Neural cell (in vitro differentiated cells): ENCODE data around the gene TMEM63B. TPM values are rescaled to one million over a fixed set of nuclear protein-coding genes. Genes with fewer than 3 reads are reported as not detected.

Experiments
- H2AFZ ChIP-seq: fragments of 200-600, 300-800 bp; sonication (generic), shearing (Covaris generic); 2 replicates; pipeline ENCODE4 v1.6.0; 2014; ENCODE audit warnings: low read depth, mild to moderate bottlenecking, antibody characterized with exemption, low read length, moderate library complexity
- H3F3A ChIP-seq: fragments of 200-600 bp; shearing (Covaris generic); 2 replicates; pipeline ENCODE4 v1.6.1; 2016; ENCODE audit warnings: mild to moderate bottlenecking, moderate library complexity, mixed read lengths, antibody characterized with exemption, low read length; ENCODE audit not compliant: insufficient read depth, poor library complexity, severe bottlenecking
- H3K27ac ChIP-seq: fragments of 200-600, 300-800 bp; sonication (generic), shearing (Covaris generic); 2 replicates; pipeline ENCODE4 v1.5.1; 2014; ENCODE audit warnings: mild to moderate bottlenecking, low read length, moderate library complexity
- H3K27me3 ChIP-seq: fragments of 300-800, 200-600 bp; sonication (generic), shearing (Covaris generic); 2 replicates; pipeline ENCODE4 v1.6.0; 2014; ENCODE audit warnings: mild to moderate bottlenecking, low read depth, low read length, moderate library complexity; ENCODE audit not compliant: insufficient read depth
- H3K36me3 ChIP-seq: fragments of 300-800, 200-600 bp; sonication (generic), shearing (Covaris generic); 2 replicates; pipeline ENCODE4 v1.5.1; 2014; ENCODE audit warnings: mild to moderate bottlenecking, antibody characterized with exemption, low read length, moderate library complexity; ENCODE audit not compliant: insufficient read depth
- H3K4me2 ChIP-seq: fragments of 300-800, 200-600 bp; sonication (generic), shearing (Covaris generic); 2 replicates; pipeline ENCODE4 v1.6.0; 2014; ENCODE audit warnings: mild to moderate bottlenecking, low read length
- H3K4me3 ChIP-seq: fragments of 300-800, 200-600 bp; sonication (generic), shearing (Covaris generic); 2 replicates; pipeline ENCODE4 v1.5.1; 2014; ENCODE audit warnings: mild to moderate bottlenecking, low read length, moderate library complexity
- H3K79me2 ChIP-seq: fragments of 200-600 bp; shearing (Covaris generic); replicated peaks from 2 replicates; pipeline ENCODE4 v1.6.0; 2014; ENCODE audit warnings: mild to moderate bottlenecking, low read length, moderate library complexity; ENCODE audit not compliant: insufficient read depth
- H3K9ac ChIP-seq: fragments of 300-800, 200-600 bp; sonication (generic), shearing (Covaris generic); 2 replicates; pipeline ENCODE4 v1.6.1; 2016; ENCODE audit warnings: mild to moderate bottlenecking, low read length, mixed read lengths
- H3K9me2 ChIP-seq: fragments of 200-600 bp; shearing (Covaris generic); 2 replicates; pipeline ENCODE4 v1.6.1; 2016; ENCODE audit warnings: mild to moderate bottlenecking, low read length, mixed read lengths; ENCODE audit not compliant: insufficient read depth
- H3K9me3 ChIP-seq: fragments of 200-600, 300-800 bp; sonication (generic), shearing (Covaris generic); 2 replicates; pipeline ENCODE4 v1.6.1; 2016; ENCODE audit warnings: mild to moderate bottlenecking, mixed run types, low read length, moderate library complexity, mixed read lengths
- H4K20me1 ChIP-seq: fragments of 200-600 bp; shearing (Covaris generic); 2 replicates; pipeline ENCODE4 v1.6.1; 2016; ENCODE audit warnings: mild to moderate bottlenecking, mixed run types; ENCODE audit not compliant: insufficient read depth
- CTCF ChIP-seq: fragments of 450-650 bp; IDR thresholded peaks from 2 replicates; pipeline ENCODE4 v1.5.1; 2014; ENCODE audit warnings: antibody characterized with exemption, mild to moderate bottlenecking, moderate library complexity; ENCODE audit not compliant: poor library complexity, severe bottlenecking
- EP300 ChIP-seq: fragments of 450-650 bp; conservative IDR thresholded peaks from 2 replicates; pipeline ENCODE4 v1.6.1; 2014; ENCODE audit warnings: antibody characterized with exemption, mild to moderate bottlenecking, moderate library complexity; ENCODE audit not compliant: poor library complexity, severe bottlenecking
- EZH2 ChIP-seq: fragments of 200-600, 300-800 bp; shearing (Covaris generic), sonication (generic); IDR thresholded peaks from 2 replicates; pipeline ENCODE4 v1.6.1; 2014; ENCODE audit warnings: antibody characterized with exemption, low read length, borderline replicate concordance, mild to moderate bottlenecking; ENCODE audit not compliant: insufficient read depth, poor library complexity, severe bottlenecking
- MXI1 ChIP-seq: fragments of 450-650 bp; conservative IDR thresholded peaks from 2 replicates; pipeline ENCODE4 v1.6.1; 2014; ENCODE audit warnings: antibody characterized with exemption, mild to moderate bottlenecking; ENCODE audit not compliant: poor library complexity, severe bottlenecking
- POLR2AphosphoS5 ChIP-seq: IDR thresholded peaks from 2 replicates; pipeline ENCODE4 v1.6.1; 2012
- RAD21 ChIP-seq: fragments of 450-650 bp; conservative IDR thresholded peaks from 2 replicates; pipeline ENCODE4 v1.6.1; 2014; ENCODE audit warnings: antibody characterized with exemption, mild to moderate bottlenecking, moderate library complexity
- REST ChIP-seq: IDR thresholded peaks from 2 replicates; pipeline ENCODE4 v1.6.1; 2012; ENCODE audit warnings: borderline replicate concordance
- SMC3 ChIP-seq: fragments of 450-650 bp; conservative IDR thresholded peaks from 2 replicates; pipeline ENCODE4 v1.6.1; 2014; ENCODE audit warnings: antibody characterized with exemption, mild to moderate bottlenecking, moderate library complexity; ENCODE audit not compliant: poor library complexity
- TAF1 ChIP-seq: IDR thresholded peaks from 2 replicates; pipeline ENCODE4 v1.6.1; 2012; ENCODE audit warnings: low read depth
- polyA plus RNA-seq: library from polyadenylated mRNA; depleted of rRNA; stranded (reverse); fragments of >200 nt; gene quantifications from 2 replicates; pipeline ENCODE4 v1.2.3, GENCODE V29; 2014

The TMEM63B gene
- polyA plus RNA-seq, 1 donor from 2014 or later: 49.9 TPM

DNA sequence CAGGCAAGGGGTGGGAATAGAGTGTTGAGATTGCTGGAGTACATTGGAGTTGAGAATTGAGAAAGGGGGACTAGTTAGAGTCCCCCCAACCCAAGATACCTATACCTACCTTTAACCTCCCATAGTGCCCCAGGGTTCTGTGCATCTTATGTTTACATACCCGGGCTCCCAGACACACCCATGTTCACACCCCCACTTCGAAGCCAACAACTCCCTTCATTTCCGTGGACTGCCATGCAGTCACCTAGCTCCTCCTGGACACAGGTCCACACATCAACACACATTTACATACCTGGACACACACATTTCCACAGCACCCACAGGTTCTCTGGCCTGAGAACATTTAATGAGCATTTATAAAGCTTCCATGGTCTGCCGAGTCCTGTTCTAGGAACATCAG is 5.1 kb downstream of the TMEM63B start (continued):
- no peak for TF ChIP-seq POLR2AphosphoS5

DNA sequence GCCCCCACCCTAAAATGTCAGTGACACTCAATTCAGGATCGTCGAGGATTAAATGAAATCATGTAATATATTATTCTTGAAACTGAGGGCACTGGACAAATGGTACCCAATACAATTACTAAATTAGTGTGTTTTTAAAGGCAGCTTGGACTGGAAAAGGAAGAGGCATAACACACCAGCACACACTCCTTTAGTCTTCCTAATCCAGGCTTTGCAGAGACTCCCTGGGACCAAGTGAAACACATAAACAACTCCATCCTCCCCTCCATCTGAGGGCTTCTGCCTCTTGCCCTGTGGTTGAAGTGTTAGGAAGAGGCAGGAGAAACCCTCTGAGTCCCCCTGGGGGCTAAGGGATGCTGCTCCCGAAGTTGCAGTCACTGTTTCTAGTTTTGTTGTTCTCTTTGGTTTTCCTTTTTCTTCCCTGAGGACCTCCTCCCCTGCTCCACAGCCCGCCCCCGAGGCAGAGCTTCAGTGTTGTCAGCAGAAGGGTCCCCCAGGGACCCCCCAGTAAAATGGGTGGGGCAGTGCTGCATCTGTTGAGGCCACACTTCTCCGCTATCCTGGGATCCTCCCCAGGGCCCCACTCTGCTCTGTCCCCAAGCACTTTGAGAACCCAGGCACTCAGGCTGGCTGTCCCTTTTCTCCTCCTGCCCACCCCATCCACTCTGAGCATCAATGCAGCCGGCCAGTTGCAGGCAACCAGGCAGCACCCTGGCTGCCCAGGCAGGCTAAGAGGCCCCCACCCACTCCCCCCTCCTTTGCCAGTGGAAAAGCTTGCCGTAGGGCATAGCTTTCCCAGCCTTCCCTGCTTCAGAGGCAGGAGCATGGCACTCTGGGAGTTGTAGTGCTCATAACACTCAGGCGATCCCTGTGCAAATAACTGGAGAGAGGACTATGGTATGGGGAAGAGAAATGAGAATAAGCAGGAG is 5.9 kb downstream of the TMEM63B start:
- no peaks in the 10 kb centered on the region for H3F3A ChIP-seq
- peak overlapping the region; percentile 30 for H3K4me3 ChIP-seq
- no peaks in the 10 kb centered on the region for H3K9me2 ChIP-seq
- H3K4me2 ChIP-seq: no peak overlapping the region
- H3K36me3 ChIP-seq: no peaks in the 10 kb centered on the region
- H4K20me1 ChIP-seq: no peaks in the 10 kb centered on the region
- peaks cover 11% of the 10 kb centered on the region for H3K79me2 ChIP-seq
- no peaks in the 10 kb centered on the region for H3K27me3 ChIP-seq
- H3K9ac ChIP-seq: no peak overlapping the region
- no peak overlapping the region for H2AFZ ChIP-seq
- TF ChIP-seq SMC3 (no peak), REST (no peak), EP300 (no peak), MXI1 (no peak), POLR2AphosphoS5 (no peak), TAF1 (no peak), EZH2 (no peak), RAD21 (no peak), CTCF (no peak)
- H3K27ac ChIP-seq: no peak overlapping the region
- H3K9me3 ChIP-seq: no peaks in the 10 kb centered on the region

- Histone ChIP-seq H3K27ac (no peak overlapping the region), H3K4me2 (no peak overlapping the region)
Measured at GRCh38 chr6:44133981-44134711, 6.8 kb downstream of the TMEM63B start.

More at GRCh38 chr6:44133981-44134711, 6.8 kb downstream of the TMEM63B start:
- TF ChIP-seq SMC3 (no peak), POLR2AphosphoS5 (no peak), REST (no peak), RAD21 (no peak), CTCF (no peak), MXI1 (no peak), TAF1 (no peak)
- Histone ChIP-seq H3K4me3 (no peak overlapping the region), H4K20me1 (no peaks in the 10 kb centered on the region), H3K36me3 (no peaks in the 10 kb centered on the region), H3K27me3 (no peaks in the 10 kb centered on the region), H3F3A (no peaks in the 10 kb centered on the region), H3K9me2 (no peaks in the 10 kb centered on the region), H3K9ac (no peak overlapping the region), H2AFZ (no peak overlapping the region), H3K9me3 (no peaks in the 10 kb centered on the region), H3K79me2 (peaks cover 5% of the 10 kb centered on the region)
